ENCODE data around the gene SF3A1. TPM values are rescaled to one million over a fixed set of nuclear protein-coding genes. Genes with fewer than 3 reads are reported as not detected.

SF3A1 gene
- total RNA-seq, 2 experiments from 2014 or later = 335 to 388 TPM

- ChIA-PET CTCF (interaction anchor here (1.3 to 1.7 kb wide), 2 partner anchors 29 to 70 kb away, joined by 4 to 6 read pairs; partner anchors contain the start of gene RNF215), POLR2A (interaction anchor here (0.6 to 4.5 kb wide), 2 partner anchors 30 to 69 kb away, joined by 3 to 88 read pairs; partner anchors contain the start of gene CASTOR1)
- Histone ChIP-seq H3K4me1 (ENCODE audit: insufficient read depth, low read length) (peaks cover 36% of the 10 kb centered on the region), H3K27ac (ENCODE audit: low read depth in 1 of 2, low read length in 2 of 2) (no peak overlapping the region), H3K27me3 (ENCODE audit: control insufficient read depth in 1 of 2, insufficient read depth in 2 of 2, low read length in 2 of 2) (no peaks in the 10 kb centered on the region), H3K36me3 (ENCODE audit: insufficient read depth, low read length) (peaks cover 13% of the 10 kb centered on the region), H3K4me3 (ENCODE audit: low read length) (no peak overlapping the region), H3K9me3 (ENCODE audit: control insufficient read depth in 1 of 2, insufficient read depth in 1 of 2, low read length in 2 of 2) (no peaks in the 10 kb centered on the region)
- H3K27ac Mint-ChIP-seq = no peak overlapping the region
- peaks cover 35% of the 10 kb centered on the region for H3K36me3 Mint-ChIP-seq (ENCODE audit: low read depth)
- no peaks in the 10 kb centered on the region for H3K27me3 Mint-ChIP-seq
- H3K4me3 Mint-ChIP-seq = peak overlapping the region; percentile 100
- ATAC-seq (ENCODE audit: poor library complexity) (no peak), DNase-seq (no peak)
- intact Hi-C loops (cut with DNase I, micrococcal nuclease) = no loop called here
- H3K9me3 Mint-ChIP-seq = no peaks in the 10 kb centered on the region
- H3K4me1 Mint-ChIP-seq (ENCODE audit: low read depth) = peaks cover 41% of the 10 kb centered on the region
- no peak for TF ChIP-seq CTCF (IDR thresholded peaks at IDR 0.05)
These were observed 1.8 kb upstream of the SF3A1 start for GRCh38 chr22:30358541-30358940.

- peak overlapping the region; percentile 99 for H3K27ac Mint-ChIP-seq
- peaks cover 19% of the 10 kb centered on the region for H3K36me3 ChIP-seq (ENCODE audit: insufficient read depth, low read length)
- H3K36me3 Mint-ChIP-seq (ENCODE audit: low read depth) = peaks cover 42% of the 10 kb centered on the region
- H3K9me3 Mint-ChIP-seq = no peaks in the 10 kb centered on the region
- no peak for TF ChIP-seq CTCF (IDR thresholded peaks at IDR 0.05)
- ATAC-seq (ENCODE audit: poor library complexity) (no peak), DNase-seq (no peak)
- POLR2A ChIA-PET = interaction anchor here (1.0 to 4.5 kb wide), 8 partner anchors 15 to 78 kb away, joined by 3 to 88 read pairs (median 9); partner anchors contain the start of genes CASTOR1 and RNF215
- CTCF ChIA-PET = interaction anchor here (1.3 to 2.4 kb wide), 3 partner anchors 30 to 69 kb away, joined by 4 to 20 read pairs (median 6); partner anchors contain the start of genes CASTOR1 and RNF215
- no peaks in the 10 kb centered on the region for H3K9me3 ChIP-seq (ENCODE audit: control insufficient read depth in 1 of 2, insufficient read depth in 1 of 2, low read length in 2 of 2)
- no peak overlapping the region for H3K4me3 ChIP-seq (ENCODE audit: low read length)
- no peaks in the 10 kb centered on the region for H3K27me3 Mint-ChIP-seq
- H3K4me1 ChIP-seq (ENCODE audit: insufficient read depth, low read length) = peaks cover 41% of the 10 kb centered on the region
- H3K4me3 Mint-ChIP-seq = peak overlapping the region; percentile 100
- H3K27me3 ChIP-seq (ENCODE audit: control insufficient read depth in 1 of 2, insufficient read depth in 2 of 2, low read length in 2 of 2) = no peaks in the 10 kb centered on the region
- H3K27ac ChIP-seq (ENCODE audit: low read depth in 1 of 2, low read length in 2 of 2) = no peak overlapping the region
- intact Hi-C loops (cut with DNase I, micrococcal nuclease) = loop anchor here (1.0 to 2.0 kb wide), 5 partner anchors 29 to 51 kb away; partner anchors contain the start of genes RNF215 (in 2 of the 2) and TBC1D10A (in 1 of the 2)
- peaks cover 47% of the 10 kb centered on the region for H3K4me1 Mint-ChIP-seq (ENCODE audit: low read depth)
These were observed 1.0 kb upstream of the SF3A1 start for GRCh38 chr22:30357650-30358215.

GRCh38 chr22:30357236-30357570 lies 509 bp upstream of the SF3A1 start:
- peak; percentile 31 for ATAC-seq (ENCODE audit: poor library complexity)
- peak overlapping the region; percentile 99 for H3K27ac Mint-ChIP-seq
- ChIA-PET CTCF (interaction anchor here (0.8 to 2.4 kb wide), 3 partner anchors 30 to 69 kb away, joined by 3 to 20 read pairs (median 3); partner anchors contain the start of genes CASTOR1 and TBC1D10A), POLR2A (interaction anchor here (0.6 to 4.5 kb wide), 29 partner anchors 14 to 128 kb away, joined by 3 to 88 read pairs (median 5); partner anchors contain the start of genes CASTOR1, RNF215, SEC14L2 and TBC1D10A)
- H3K9me3 Mint-ChIP-seq = no peaks in the 10 kb centered on the region
- no peak for TF ChIP-seq CTCF (IDR thresholded peaks at IDR 0.05)
- peaks cover 52% of the 10 kb centered on the region for H3K4me1 Mint-ChIP-seq (ENCODE audit: low read depth)
- Histone ChIP-seq H3K27ac (ENCODE audit: low read depth in 1 of 2, low read length in 2 of 2) (peak overlapping the region; percentile 89 to 95), H3K4me1 (ENCODE audit: insufficient read depth, low read length) (peaks cover 46% of the 10 kb centered on the region), H3K27me3 (ENCODE audit: control insufficient read depth in 1 of 2, insufficient read depth in 2 of 2, low read length in 2 of 2) (no peaks in the 10 kb centered on the region), H3K4me3 (ENCODE audit: low read length) (peak overlapping the region; percentile 90), H3K9me3 (ENCODE audit: control insufficient read depth in 1 of 2, insufficient read depth in 1 of 2, low read length in 2 of 2) (no peaks in the 10 kb centered on the region), H3K36me3 (ENCODE audit: insufficient read depth, low read length) (peaks cover 24% of the 10 kb centered on the region)
- peak in 3 of 14 experiments; percentile 2 to 23 (median 8) for DNase-seq
- intact Hi-C loops (cut with DNase I, micrococcal nuclease) = loop anchor here (1.0 to 2.0 kb wide), 5 partner anchors 28 to 50 kb away; partner anchors contain the start of genes RNF215 (in 2 of the 2) and TBC1D10A (in 1 of the 2)
- peak overlapping the region; percentile 100 for H3K4me3 Mint-ChIP-seq
- peaks cover 47% of the 10 kb centered on the region for H3K36me3 Mint-ChIP-seq (ENCODE audit: low read depth)
- no peaks in the 10 kb centered on the region for H3K27me3 Mint-ChIP-seq
